ENCODE results near the gene CMIP. TPM values are rescaled to one million over a fixed set of nuclear protein-coding genes. Genes with fewer than 3 reads are reported as not detected.

Gene CMIP
- total RNA-seq, 1 donor from 2014 or later = 27.8 TPM

GRCh38 chr16:81447383-81448101 is 2.9 kb downstream of the CMIP start:
- no peak for DNase-seq

- DNase-seq = no peak
Observed at GRCh38 chr16:81448154-81449131, 3.8 kb downstream of the CMIP start.

- DNase-seq = no peak
Observed at GRCh38 chr16:81449241-81449640, 4.6 kb downstream of the CMIP start.

- no peak for DNase-seq
Observed at GRCh38 chr16:81449899-81450608, 5.4 kb downstream of the CMIP start.

- DNase-seq = no peak
Observed at GRCh38 chr16:81450783-81451491, 6.3 kb downstream of the CMIP start.

GRCh38 chr16:81451753-81452680 is 7.4 kb downstream of the CMIP start:
- DNase-seq = no peak

- no peak for DNase-seq
Observed at GRCh38 chr16:81453091-81453728, 8.6 kb downstream of the CMIP start.

GRCh38 chr16:81454044-81454443 is 9.4 kb downstream of the CMIP start:
- DNase-seq = no peak

GRCh38 chr16:81455006-81455405 is 10.4 kb downstream of the CMIP start:
- no peak for DNase-seq

- no peak for DNase-seq
Observed at GRCh38 chr16:81455720-81456494, 11.3 kb downstream of the CMIP start.

GRCh38 chr16:81456523-81457325 is 12.1 kb downstream of the CMIP start:
- no peak for DNase-seq

GRCh38 chr16:81457326-81458133 is 12.9 kb downstream of the CMIP start:
- no peak for DNase-seq

GRCh38 chr16:81458149-81458669 is 13.6 kb downstream of the CMIP start:
- no peak for DNase-seq

- no peak for DNase-seq
Observed at GRCh38 chr16:81458827-81459598, 14.4 kb downstream of the CMIP start.

GRCh38 chr16:81460075-81460474 is 15.5 kb downstream of the CMIP start:
- no peak for DNase-seq

GRCh38 chr16:81461243-81461642 is 16.6 kb downstream of the CMIP start:
- no peak for DNase-seq

GRCh38 chr16:81461766-81462165 is 17.2 kb downstream of the CMIP start:
- DNase-seq = no peak
